Activated naive CD4-positive, alpha-beta T cell treated with anti-CD3 and anti-CD28 coated beads, Interleukin-2, amount 10 ng/mL, durations not matched to agents 7 days and 5 days (primary cell): ENCODE data around the gene DAB2.

ENCODE experiments used
- CTCF ChIA-PET: fragments of 350-600 bp; sonication (Branson Sonifier 250); formaldehyde crosslinking; loops from one replicate; lab custom pipeline; 2021; ENCODE audit warnings: antibody characterized with exemption; lab: Charles Lee
- DNase-seq: peaks from one replicate; pipeline ENCODE4 v3.0.0-alpha.2; 2020
- H3K27ac Mint-ChIP-seq: one replicate; pipeline ENCODE4 v1.8.0; 2021; ENCODE audit warnings: mild to moderate bottlenecking, moderate library complexity, mixed read lengths
- H3K27me3 Mint-ChIP-seq: one replicate; pipeline ENCODE4 v1.8.0; 2021; ENCODE audit warnings: mild to moderate bottlenecking, mixed read lengths
- H3K36me3 Mint-ChIP-seq: one replicate; pipeline ENCODE4 v1.8.0; 2021; ENCODE audit warnings: mixed read lengths
- H3K4me1 Mint-ChIP-seq: one replicate; pipeline ENCODE4 v1.8.0; 2021; ENCODE audit warnings: mixed read lengths
- H3K4me3 Mint-ChIP-seq: one replicate; pipeline ENCODE4 v1.8.0; 2021; ENCODE audit warnings: mild to moderate bottlenecking, moderate library complexity, mixed read lengths
- H3K9me3 Mint-ChIP-seq: one replicate; pipeline ENCODE4 v1.8.0; 2021; ENCODE audit warnings: mixed read lengths

Gene DAB2

DNA sequence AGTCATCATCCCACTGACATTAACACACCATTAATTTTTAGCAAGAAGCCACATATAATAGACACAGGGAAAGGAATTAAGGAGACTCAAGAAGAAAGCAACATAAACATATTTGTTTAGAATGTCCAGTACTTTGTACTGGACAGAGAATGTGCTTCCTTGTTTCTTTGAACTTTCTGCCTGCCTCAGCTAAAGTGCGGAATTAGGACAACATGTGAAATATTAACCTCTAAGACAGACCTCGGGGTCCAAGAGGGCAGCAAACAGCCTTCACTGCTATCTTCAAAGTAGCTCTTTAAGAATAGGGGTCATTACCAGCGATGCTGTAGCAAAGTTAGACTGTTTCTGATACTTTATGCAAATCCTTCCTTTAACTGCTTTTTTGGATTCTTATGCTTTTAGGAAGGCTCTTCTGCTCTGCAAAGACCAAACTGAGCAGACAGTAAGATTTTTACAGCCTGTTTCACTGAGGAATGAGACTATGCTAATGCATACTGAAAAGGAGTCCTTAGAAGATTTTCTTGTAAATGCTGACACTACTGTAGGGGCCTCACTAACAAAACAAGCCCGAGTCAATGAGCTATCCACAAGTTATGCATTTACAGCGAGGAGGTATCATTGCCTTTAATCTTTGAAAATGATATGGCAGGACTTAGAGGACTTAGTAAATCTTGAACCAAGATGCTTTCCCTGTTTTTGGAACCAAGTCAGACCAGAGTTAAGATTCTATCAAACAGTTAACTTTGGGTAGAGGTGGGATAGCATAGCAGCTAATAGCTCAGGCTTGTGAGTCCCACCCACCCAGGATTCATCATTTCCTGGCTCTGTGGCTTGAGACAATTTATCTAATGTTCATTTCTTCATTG, 23.8 kb downstream of the DAB2 start:
- H3K4me3 Mint-ChIP-seq: no peak overlapping the region
- no peak for DNase-seq
- CTCF ChIA-PET: interaction anchor here (1.0 to 1.3 kb wide), 2 partner anchors 24 to 25 kb away, joined by 3 to 4 read pairs; partner anchors contain the start of gene DAB2
- H3K27me3 Mint-ChIP-seq: peaks cover 2% of the 10 kb centered on the region
- H3K4me1 Mint-ChIP-seq: no peaks in the 10 kb centered on the region
- no peaks in the 10 kb centered on the region for H3K9me3 Mint-ChIP-seq
- no peaks in the 10 kb centered on the region for H3K36me3 Mint-ChIP-seq
- no peak overlapping the region for H3K27ac Mint-ChIP-seq

DNA sequence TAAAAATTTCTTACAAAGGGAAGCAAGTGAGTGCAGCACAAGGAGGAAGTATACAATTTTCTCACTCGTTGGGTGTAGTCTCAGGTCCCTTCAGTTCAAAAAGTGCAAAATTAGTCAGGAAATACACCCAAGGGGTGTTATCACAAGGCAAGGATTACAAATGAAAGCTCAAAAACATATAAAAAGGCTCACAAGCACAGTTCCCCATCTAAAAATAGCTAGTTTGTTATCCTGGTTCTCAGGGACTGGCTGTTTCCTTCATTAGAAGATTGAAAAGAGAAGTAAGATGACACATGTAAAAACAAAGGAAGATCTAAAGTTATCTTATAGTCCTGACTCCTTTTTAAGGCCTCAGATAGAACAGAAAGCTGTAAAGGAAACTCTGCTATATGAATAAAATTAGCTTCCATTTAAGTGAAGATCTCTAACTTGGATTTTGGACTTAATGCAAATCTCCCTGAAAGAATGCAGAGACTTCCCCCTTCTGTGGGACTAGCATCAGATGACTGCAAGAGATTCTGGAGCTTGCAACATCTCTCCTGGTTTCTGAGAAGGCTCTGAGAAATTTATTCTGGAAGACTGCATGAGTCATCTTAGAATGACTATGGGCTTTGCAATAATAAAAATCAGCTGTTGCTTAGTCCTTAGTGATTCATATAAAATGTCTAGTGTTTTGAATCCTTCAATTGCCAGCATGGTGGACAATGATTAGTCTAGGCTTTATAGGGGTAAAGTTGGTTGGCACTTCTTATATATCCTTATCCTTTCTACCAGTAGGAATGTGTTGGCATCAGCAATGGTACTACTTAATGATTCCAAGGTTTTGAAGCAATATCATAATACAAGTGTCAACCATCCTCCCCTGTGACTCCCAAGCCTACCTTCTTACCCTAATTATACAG, 25.4 kb downstream of the DAB2 start:
- Mint-ChIP-seq H3K36me3 (no peaks in the 10 kb centered on the region), H3K27ac (no peak overlapping the region), H3K9me3 (no peaks in the 10 kb centered on the region), H3K4me3 (no peak overlapping the region), H3K4me1 (no peaks in the 10 kb centered on the region), H3K27me3 (no peaks in the 10 kb centered on the region)
- CTCF ChIA-PET: interaction anchor here (0.8 to 1.3 kb wide), 2 partner anchors 23 to 25 kb away, joined by 3 to 4 read pairs; no protein-coding TSS in a partner anchor
- no peak for DNase-seq

DNA sequence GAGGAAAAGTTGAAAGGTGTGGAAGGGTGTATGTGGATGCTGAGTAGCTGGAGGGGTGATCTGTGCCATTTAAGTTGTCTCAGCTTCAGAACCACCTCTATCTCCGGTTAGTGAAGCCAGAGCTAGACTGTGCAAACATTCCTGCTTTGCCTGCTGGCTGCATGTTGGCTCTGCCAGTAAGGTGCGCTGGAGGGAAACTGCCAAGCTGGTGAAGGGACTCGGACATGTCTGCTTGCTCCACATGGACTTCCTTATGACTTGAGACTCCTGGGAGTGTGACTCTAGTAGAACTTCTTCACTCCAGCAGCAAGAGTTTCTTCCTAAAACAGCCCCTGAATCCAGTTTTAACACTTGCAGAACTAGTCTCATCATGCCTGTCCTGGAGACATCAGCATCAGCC, 27.9 kb downstream of the DAB2 start:
- Mint-ChIP-seq H3K27ac (no peak overlapping the region), H3K9me3 (no peaks in the 10 kb centered on the region), H3K4me1 (no peaks in the 10 kb centered on the region), H3K36me3 (no peaks in the 10 kb centered on the region), H3K4me3 (no peak overlapping the region), H3K27me3 (no peaks in the 10 kb centered on the region)
- CTCF ChIA-PET: interaction anchor here (1.2 to 1.7 kb wide), 2 partner anchors 21 to 151 kb away, joined by 4 to 7 read pairs; no protein-coding TSS in a partner anchor
- DNase-seq: no peak

DNA sequence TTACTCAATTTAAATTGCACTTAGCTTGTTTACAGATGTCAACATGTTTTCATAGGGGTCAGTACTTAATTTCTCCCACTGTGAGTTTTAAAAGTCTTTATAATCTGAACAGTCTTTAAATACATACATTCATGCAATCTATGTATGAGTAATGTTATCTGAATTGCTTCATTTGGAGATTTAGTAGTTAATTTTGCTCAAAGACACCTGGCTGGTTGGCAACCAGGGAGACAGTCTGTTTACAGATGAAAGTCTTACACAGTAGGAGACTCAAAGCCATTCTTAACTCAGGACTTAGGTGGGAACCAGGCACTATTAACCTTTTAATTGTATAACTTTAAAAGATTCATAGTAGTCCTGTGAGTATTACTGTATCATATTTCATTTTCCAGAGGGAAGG, 29.3 kb downstream of the DAB2 start:
- CTCF ChIA-PET: interaction anchor here (1.2 to 1.7 kb wide), 3 partner anchors 19 to 153 kb away, joined by 3 to 7 read pairs (median 4); no protein-coding TSS in a partner anchor
- Mint-ChIP-seq H3K27ac (no peak overlapping the region), H3K9me3 (no peaks in the 10 kb centered on the region), H3K4me1 (no peaks in the 10 kb centered on the region), H3K36me3 (no peaks in the 10 kb centered on the region), H3K27me3 (no peaks in the 10 kb centered on the region), H3K4me3 (no peak overlapping the region)
- DNase-seq: no peak

DNA sequence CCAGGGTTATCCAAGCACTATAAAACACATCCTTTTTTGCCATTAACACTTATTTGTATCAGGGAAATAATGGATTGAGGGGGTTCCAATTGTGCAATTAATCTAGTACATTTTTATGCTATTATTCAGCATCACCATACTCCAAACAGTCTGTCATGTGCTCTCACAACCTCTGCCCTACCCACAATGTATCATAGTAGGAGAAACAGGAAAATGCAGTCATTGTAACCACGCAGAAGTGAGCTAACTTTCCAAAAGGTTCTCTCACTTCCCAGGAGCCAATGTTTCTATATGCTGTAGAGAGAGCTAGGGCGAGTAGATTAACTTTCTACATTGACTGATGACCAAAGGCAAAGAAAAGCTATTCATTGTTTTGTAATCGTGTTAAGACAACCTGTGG, 29.8 kb downstream of the DAB2 start:
- Mint-ChIP-seq H3K9me3 (no peaks in the 10 kb centered on the region), H3K4me3 (no peak overlapping the region), H3K27me3 (no peaks in the 10 kb centered on the region), H3K27ac (no peak overlapping the region), H3K36me3 (no peaks in the 10 kb centered on the region), H3K4me1 (no peaks in the 10 kb centered on the region)
- CTCF ChIA-PET: no interaction called here
- no peak for DNase-seq

DNA sequence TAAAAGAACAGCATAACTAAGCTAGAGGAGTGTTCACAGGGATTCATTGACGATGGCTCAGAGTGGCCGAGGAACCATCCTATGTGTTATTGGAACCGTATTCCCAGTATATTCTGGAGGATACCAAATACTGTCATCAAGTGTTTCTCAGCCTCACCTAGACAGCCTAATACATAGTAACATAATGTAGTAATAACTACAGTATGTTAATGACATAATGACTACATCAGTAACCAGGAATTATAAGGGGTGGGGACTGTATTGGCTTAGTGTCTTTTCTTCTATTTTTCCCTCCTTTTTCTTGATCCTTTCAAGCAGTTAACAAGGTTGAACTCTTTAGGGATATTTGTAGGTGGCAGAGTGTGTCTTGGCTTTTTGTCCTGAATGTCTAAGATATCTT, 33.8 kb downstream of the DAB2 start:
- no peaks in the 10 kb centered on the region for H3K9me3 Mint-ChIP-seq
- DNase-seq: no peak
- no peak overlapping the region for H3K27ac Mint-ChIP-seq
- H3K36me3 Mint-ChIP-seq: no peaks in the 10 kb centered on the region
- no peaks in the 10 kb centered on the region for H3K4me1 Mint-ChIP-seq
- CTCF ChIA-PET: no interaction called here
- no peak overlapping the region for H3K4me3 Mint-ChIP-seq
- H3K27me3 Mint-ChIP-seq: no peaks in the 10 kb centered on the region

DNA sequence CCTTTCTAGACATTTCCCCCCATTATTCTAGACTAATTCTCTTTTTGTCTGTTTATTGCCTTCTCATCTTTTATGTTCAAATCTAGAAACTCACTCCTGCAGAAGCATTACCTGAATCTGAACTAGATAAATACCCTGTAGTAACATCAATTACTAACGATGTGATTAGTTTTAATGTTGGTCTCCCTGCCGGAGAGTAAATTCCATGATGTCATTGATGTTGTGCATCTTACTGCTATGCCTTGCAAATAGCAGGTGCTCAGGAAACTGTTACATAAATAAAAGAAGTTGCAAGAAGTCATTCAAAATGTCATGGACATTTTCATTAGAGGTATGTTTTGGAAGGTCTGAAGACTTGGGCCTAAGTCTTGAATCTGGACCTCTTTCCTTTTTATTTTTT, 37.5 kb downstream of the DAB2 start:
- Mint-ChIP-seq H3K27ac (no peak overlapping the region), H3K27me3 (peaks cover 5% of the 10 kb centered on the region), H3K36me3 (no peaks in the 10 kb centered on the region), H3K9me3 (no peaks in the 10 kb centered on the region), H3K4me3 (no peak overlapping the region), H3K4me1 (no peaks in the 10 kb centered on the region)
- no peak for DNase-seq
- CTCF ChIA-PET: no interaction called here

DNA sequence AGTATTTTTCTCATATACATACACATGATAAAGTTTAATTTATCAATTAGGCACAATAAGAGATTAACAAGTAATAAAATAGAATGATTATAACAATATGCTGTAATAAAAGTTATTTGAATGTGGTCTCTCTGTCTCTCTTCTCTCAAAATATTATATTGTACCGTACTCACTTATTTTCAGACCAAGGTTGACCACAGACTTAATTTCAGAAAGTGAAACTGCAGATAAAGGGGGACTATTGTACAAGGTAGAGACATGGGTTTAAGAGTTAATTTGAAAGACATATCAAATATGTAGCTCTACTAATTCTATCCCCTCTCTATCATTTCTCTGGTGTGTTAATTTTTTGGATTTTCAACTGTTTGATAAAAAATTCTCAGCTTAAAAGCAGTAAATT, 40.5 kb downstream of the DAB2 start:
- Mint-ChIP-seq H3K9me3 (no peaks in the 10 kb centered on the region), H3K27me3 (peaks cover 8% of the 10 kb centered on the region), H3K4me1 (no peaks in the 10 kb centered on the region), H3K27ac (no peak overlapping the region), H3K36me3 (no peaks in the 10 kb centered on the region), H3K4me3 (no peak overlapping the region)
- no peak for DNase-seq
- CTCF ChIA-PET: interaction anchor here (1.3 kb wide), 1 partner anchor 8 kb away, joined by 6 read pairs; no protein-coding TSS in a partner anchor

DNA sequence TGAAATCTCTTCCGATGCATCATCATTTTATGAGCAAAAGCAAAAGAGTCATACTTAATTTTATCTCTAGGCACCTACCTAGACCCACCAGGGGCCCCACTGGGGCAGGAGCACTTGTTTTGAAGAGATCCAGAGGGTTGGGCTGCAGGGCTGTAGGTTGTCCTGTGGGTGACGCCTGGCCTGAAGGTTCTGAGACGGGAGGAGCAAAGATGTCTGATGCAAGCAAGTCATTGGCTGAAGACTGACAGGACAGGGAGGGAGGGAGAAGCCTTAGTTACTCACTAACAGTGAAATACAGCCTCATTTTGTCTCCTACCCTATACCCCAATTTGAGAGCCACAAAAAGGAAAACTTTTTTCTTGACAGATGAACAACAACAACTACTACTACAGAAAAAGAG, 43.4 kb downstream of the DAB2 start:
- Mint-ChIP-seq H3K4me3 (no peak overlapping the region), H3K27me3 (peaks cover 16% of the 10 kb centered on the region), H3K9me3 (no peaks in the 10 kb centered on the region), H3K27ac (no peak overlapping the region), H3K36me3 (no peaks in the 10 kb centered on the region), H3K4me1 (no peaks in the 10 kb centered on the region)
- no peak for DNase-seq
- CTCF ChIA-PET: interaction anchor here (0.7 kb wide), 1 partner anchor 167 kb away, joined by 4 read pairs; no protein-coding TSS in a partner anchor

DNA sequence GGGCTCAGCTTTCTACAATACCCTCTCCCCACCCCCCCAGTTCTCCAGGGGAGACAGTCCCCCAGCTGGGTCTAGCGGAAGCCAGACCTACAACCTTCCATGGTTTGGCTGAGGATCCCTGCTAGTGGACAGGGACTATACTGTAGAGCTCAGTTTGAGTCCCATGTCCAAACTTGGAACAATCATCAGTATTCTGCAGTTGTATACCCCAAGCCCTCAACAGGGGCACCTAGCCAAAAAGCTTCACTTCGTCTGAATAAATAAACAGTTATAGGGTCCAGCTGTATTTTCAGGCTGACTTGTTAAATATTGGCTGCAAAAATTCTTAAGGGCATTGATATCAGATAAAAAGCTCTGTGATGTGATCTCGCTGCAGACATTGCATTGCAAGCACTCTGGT, 45.1 kb downstream of the DAB2 start:
- no peak overlapping the region for H3K4me3 Mint-ChIP-seq
- no peak for DNase-seq
- no peaks in the 10 kb centered on the region for H3K4me1 Mint-ChIP-seq
- peaks cover 18% of the 10 kb centered on the region for H3K27me3 Mint-ChIP-seq
- no peaks in the 10 kb centered on the region for H3K36me3 Mint-ChIP-seq
- no peak overlapping the region for H3K27ac Mint-ChIP-seq
- no peaks in the 10 kb centered on the region for H3K9me3 Mint-ChIP-seq
- CTCF ChIA-PET: no interaction called here

DNA sequence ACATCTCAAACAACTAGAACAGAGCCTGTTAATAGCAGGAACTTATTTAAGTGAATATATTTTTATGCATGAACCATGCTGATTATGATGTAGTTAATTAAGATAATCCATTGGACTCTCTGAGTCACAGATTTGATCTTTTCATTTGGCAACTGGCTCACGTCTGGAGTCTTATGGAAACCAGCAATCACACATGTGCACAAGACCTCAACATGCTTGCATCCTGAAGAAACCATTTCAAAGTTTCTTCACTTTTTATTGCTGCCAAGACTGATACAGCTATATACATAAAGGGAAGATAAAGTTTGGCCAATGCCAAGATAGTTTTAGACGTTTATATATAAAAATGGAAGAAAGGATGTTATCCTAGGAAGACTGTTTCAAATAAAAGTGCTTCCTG, 47.2 kb downstream of the DAB2 start:
- no peak overlapping the region for H3K4me3 Mint-ChIP-seq
- H3K36me3 Mint-ChIP-seq: no peaks in the 10 kb centered on the region
- no peak for DNase-seq
- no peak overlapping the region for H3K27ac Mint-ChIP-seq
- no peaks in the 10 kb centered on the region for H3K4me1 Mint-ChIP-seq
- peaks cover 17% of the 10 kb centered on the region for H3K27me3 Mint-ChIP-seq
- H3K9me3 Mint-ChIP-seq: no peaks in the 10 kb centered on the region
- CTCF ChIA-PET: interaction anchor here (2.1 to 3.0 kb wide), 5 partner anchors 12 to 193 kb away, joined by 7 to 56 read pairs (median 18); partner anchors contain the start of gene DAB2

DNA sequence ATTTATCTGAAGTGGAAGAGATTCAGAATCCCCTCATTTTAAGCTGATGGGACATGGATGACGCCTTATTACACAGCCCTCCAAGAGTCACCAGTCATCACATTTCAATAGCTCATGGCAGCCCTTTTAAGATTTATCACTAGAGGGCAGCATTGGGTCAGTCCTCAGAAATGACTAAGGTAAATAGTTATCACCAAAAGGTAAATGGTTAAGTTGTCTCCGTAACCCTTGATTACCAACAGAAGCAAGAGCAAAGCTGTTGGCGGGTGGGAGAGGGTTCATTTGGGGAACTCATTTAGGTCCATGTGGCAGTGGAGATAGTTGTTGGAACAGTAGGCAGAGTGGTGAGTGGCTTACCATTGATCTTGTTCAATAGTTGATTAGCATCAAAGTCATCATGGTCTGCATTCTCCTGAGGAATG, 48.5 kb downstream of the DAB2 start:
- CTCF ChIA-PET: interaction anchor here (0.7 to 3.0 kb wide), 28 partner anchors 9 to 694 kb away, joined by 3 to 56 read pairs (median 4); partner anchors contain the start of gene DAB2
- Mint-ChIP-seq H3K36me3 (no peaks in the 10 kb centered on the region), H3K4me3 (no peak overlapping the region), H3K4me1 (no peaks in the 10 kb centered on the region), H3K27me3 (peaks cover 14% of the 10 kb centered on the region), H3K27ac (no peak overlapping the region), H3K9me3 (no peaks in the 10 kb centered on the region)
- peak; percentile 49 for DNase-seq

DNA sequence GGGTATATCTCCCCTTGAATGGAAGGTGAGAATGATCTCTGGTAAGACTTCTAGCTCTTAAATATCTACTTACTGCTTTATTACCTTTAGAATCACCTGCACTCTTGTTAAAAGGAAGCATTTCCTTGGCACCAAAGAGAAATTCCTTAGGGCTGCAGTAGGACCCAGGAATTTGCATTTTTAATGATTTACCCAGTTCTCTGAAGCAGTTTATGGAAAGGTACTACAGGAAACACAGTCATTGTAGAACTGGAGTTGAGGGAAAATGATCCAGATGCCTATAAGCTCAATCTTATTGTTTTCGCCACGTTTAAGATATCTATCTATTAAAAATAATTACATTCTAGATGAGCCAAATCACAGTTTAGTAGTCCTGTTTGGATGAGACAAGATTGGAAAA, 51.0 kb downstream of the DAB2 start:
- H3K36me3 Mint-ChIP-seq: no peaks in the 10 kb centered on the region
- no peak overlapping the region for H3K27ac Mint-ChIP-seq
- no peak overlapping the region for H3K4me3 Mint-ChIP-seq
- CTCF ChIA-PET: interaction anchor here (0.8 to 3.0 kb wide), 4 partner anchors 26 to 174 kb away, joined by 3 to 14 read pairs (median 3); no protein-coding TSS in a partner anchor
- no peaks in the 10 kb centered on the region for H3K9me3 Mint-ChIP-seq
- no peaks in the 10 kb centered on the region for H3K4me1 Mint-ChIP-seq
- DNase-seq: no peak
- peaks cover 14% of the 10 kb centered on the region for H3K27me3 Mint-ChIP-seq

DNA sequence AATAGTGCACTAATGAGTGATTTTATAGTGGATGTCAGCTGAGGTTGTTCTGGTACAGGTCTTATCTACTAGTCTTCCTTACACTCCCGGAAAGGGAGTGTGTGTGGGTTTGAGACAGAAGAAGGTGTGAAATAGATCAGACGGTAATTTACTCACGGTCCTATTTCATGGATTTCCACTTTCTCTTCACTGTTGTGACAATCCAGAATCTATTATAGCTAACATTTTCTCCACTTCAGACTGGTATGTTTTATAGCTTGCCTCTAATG, 53.5 kb downstream of the DAB2 start:
- Mint-ChIP-seq H3K4me3 (no peak overlapping the region), H3K36me3 (no peaks in the 10 kb centered on the region), H3K9me3 (no peaks in the 10 kb centered on the region), H3K27me3 (peaks cover 5% of the 10 kb centered on the region), H3K4me1 (no peaks in the 10 kb centered on the region), H3K27ac (no peak overlapping the region)
- DNase-seq: no peak
- CTCF ChIA-PET: no interaction called here
